VCaP (cell line): ENCODE results near the gene SLFNL1.

Source experiments
- H3K27ac ChIP-seq: fragments of 450-650 bp; 2 replicates; pipeline ENCODE4 v1.5.1; 2017
- CTCF ChIP-seq: fragments of 450-650 bp; conservative IDR thresholded peaks from 2 replicates; pipeline ENCODE4 v1.5.1; 2017; ENCODE audit warnings: mild to moderate bottlenecking, moderate library complexity

SLFNL1 gene

GRCh38 chr1:40980453-40981121 lies 40.9 kb downstream of the SLFNL1 start:
- peak overlapping the region; percentile 94 for H3K27ac ChIP-seq
- no peak for TF ChIP-seq CTCF

- H3K27ac ChIP-seq: peak overlapping the region; percentile 94
- no peak for TF ChIP-seq CTCF
Observed at GRCh38 chr1:40980068-40980452, 41.5 kb downstream of the SLFNL1 start.

DNA sequence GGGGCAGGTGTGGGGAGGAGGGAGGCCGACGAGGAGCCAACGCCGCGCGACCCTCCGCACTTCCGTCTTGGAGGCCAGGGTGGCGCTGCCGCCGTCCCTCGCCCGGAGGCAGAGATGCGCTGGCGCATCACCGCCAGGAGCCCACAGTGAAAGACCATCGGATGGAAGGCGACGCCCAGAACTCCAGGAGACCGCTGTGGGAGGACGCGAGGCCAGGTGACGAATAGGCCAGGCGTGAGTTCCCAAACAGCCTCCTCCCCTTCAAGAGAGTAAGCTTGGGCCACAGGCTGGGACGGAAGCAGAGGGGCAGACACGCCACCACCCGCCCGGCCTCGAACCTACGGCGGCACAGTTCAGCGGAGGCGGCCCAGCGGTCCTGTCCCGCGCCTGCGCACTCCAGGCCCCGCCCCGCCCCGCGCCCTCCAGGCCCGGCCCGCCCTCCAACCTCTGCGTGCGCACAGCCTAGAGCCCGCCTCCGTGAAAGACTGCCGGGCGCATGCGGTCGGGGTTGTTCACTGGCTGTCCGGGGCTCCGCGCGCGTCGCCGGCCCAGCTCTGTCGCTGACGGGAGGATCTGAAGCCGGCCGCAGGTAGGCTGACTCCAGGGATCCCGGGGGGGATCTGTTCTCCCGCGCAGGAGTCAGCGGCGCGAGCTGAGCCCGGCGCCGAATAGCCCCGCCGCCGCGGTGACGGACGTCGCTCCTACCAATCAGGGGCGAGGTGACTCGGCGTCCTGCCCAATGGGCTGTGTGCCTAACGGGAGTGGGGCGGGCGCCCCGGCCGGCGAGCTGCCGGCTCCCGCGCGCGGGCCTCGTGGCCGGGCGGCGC lies 42.1 kb downstream of the SLFNL1 start, which contains the start of gene CTPS1:
TSS of gene CTPS1 (plus strand) at position 456 of the 827 bp plus-strand sequence. CDS start 3,595 bp downstream, outside the sequence.
- H3K27ac ChIP-seq: peak within 1 kb of the TSS; percentile 94
- TF ChIP-seq CTCF: 0 out of 2 replicates have a peak, but pooled peaks have one; percentile 20

- TF ChIP-seq CTCF: no peak
- peak overlapping the region; percentile 94 for H3K27ac ChIP-seq
Observed at GRCh38 chr1:40978886-40979240, 42.7 kb downstream of the SLFNL1 start.

DNA sequence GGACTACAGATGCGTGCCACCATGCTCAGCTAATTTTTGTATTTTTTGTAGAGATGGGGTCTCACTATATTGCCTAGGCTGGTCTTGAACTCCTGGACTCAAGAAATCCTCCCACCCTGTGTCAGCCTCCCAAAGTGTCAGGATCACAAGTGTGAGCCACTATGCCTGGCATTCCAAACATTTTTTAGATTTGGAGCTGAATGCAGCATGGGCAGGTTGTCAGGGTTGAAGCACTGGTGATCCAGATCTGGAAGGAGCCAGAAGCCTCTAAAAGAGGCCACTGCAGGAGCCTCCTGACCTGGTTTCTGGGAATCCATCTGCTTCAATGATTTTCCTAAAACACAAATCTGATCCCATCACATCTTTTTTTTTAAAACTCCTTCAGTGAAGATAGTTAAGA lies 43.8 kb downstream of the SLFNL1 start:
- no peak for TF ChIP-seq CTCF
- no peak overlapping the region for H3K27ac ChIP-seq

- no peak for TF ChIP-seq CTCF
- H3K27ac ChIP-seq: no peak overlapping the region
Observed at GRCh38 chr1:40976952-40977690, 44.4 kb downstream of the SLFNL1 start.

GRCh38 chr1:40974945-40975344 lies 46.6 kb downstream of the SLFNL1 start:
- no peak for TF ChIP-seq CTCF
- H3K27ac ChIP-seq: no peak overlapping the region
